RKO (cell line): ENCODE data around the gene CENPO.

Source experiments
- DNase-seq: peaks from one replicate; pipeline ENCODE4 v3.0.0-alpha.2; 2016; ENCODE audit warnings: low spot score

Gene CENPO

DNA sequence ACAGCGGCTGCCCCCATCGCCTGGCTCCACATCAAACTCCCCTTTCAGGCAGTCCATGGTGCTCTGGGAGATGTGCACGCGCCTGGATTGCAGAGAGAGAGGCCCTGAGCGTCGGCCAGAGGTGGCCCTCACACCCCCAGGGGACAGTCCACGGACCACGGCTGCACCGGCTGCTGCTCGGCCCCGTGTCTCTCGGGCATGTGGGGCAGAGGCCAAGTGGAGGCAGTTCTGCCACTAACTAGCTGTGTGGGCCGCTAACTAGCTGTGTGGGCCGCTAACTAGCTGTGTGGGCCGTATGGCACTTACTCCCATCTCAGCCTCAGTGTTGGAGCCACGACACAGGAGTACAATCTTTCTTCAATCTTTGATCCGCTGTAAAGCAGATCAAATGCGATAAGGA, 45.3 kb downstream of the CENPO start:
- DNase-seq, result no peak

DNA sequence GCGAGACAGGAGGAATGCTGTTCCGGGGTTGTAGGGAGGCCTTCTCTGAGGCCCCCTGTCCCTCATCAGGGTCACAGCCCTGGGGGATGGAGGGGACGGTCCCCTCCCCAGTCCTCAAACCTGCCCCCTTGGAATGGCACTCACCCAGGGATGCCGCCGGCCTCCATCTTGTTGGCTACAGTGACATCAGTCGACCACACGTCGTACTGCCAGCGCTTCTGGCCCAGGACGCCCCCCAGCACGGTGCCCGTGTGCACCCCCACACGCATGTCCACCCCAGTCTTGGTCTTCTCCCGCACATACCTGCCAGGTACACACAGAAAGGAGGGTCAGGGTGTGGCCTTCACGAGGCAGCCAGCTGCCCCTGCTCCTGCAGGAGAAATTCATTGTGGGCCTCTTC, 46.5 kb downstream of the CENPO start:
- no peak for DNase-seq

DNA sequence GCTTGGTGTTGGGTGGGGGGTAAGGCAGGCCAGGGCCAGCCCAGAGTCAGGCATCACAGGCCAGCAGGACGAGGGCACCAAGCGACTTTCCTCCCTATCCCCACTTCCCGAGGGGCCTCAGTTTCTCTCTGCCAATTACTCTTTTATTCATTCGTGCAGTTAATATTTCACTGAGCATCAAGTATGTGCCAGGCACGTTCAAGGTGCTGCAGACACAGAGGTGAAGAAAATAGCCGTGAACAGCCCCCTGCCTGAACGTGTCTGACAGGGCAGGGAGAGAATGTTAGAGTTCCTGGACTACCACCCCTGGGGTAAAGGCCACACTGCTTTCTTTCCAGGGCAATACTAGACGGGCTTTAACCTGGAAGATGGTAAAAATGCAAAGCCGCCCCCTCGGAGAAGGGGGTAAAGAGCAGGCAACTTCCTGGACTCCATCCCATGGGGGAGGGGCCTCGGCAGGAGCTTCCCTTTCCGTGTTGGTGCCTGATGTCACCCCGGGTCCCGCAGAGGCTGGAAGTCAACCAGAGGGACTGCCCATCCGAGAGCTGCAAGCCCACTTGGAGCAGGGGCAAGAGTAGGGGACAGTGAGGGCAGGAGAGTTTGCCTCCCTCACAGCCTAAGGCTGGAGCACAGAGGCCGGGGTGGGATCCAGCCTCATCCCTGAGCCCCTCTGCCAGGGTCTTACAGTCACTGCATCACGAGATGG, 47.1 kb downstream of the CENPO start:
- no peak for DNase-seq

DNA sequence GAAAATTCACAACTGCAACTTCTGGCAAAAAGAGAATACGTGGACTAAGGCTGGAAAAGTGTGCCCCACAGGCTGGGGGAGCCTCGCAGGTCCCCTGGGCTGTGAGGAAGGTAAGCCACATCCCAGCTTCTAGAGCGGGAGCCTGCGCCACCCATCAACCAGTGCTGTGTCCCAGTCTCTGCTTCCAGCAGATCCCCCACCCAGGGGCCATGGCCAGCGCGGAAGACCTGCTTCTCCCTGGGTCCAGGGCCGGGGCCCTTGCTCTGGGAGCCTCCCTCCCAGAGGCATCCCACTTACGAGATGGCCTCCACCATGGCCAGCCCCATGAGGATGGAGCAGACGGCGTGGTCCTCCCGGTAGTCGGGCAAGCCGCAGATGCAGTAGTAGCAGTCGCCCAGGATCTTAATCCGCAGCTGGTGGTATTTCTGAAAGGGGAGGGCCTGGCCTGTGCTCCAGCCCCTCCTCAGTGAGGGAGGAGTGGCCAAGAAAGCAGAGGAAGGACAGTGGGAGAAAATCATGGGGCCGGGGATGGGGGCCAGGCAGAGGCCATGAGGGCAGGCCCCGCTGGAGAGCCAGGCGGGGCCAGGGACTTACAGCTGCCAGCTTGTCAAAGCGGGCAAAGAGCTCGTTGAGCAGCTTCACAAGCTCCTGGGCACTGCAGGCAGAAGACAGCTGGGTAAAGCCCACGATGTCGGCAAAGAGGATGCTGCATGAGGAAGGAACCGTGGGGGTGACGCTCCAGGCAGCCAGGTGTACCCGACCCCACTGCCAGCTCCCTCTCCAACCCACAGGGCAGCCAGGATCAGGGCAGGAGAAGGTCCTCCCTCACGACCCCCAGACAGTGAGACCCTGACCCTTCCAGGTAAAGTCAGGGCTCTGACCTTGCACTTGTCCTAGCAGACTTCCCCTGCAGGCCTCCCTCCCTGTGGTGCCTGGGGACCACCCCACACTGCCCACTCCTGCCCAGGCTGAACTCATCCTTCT, 48.0 kb downstream of the CENPO start:
- no peak for DNase-seq

DNA sequence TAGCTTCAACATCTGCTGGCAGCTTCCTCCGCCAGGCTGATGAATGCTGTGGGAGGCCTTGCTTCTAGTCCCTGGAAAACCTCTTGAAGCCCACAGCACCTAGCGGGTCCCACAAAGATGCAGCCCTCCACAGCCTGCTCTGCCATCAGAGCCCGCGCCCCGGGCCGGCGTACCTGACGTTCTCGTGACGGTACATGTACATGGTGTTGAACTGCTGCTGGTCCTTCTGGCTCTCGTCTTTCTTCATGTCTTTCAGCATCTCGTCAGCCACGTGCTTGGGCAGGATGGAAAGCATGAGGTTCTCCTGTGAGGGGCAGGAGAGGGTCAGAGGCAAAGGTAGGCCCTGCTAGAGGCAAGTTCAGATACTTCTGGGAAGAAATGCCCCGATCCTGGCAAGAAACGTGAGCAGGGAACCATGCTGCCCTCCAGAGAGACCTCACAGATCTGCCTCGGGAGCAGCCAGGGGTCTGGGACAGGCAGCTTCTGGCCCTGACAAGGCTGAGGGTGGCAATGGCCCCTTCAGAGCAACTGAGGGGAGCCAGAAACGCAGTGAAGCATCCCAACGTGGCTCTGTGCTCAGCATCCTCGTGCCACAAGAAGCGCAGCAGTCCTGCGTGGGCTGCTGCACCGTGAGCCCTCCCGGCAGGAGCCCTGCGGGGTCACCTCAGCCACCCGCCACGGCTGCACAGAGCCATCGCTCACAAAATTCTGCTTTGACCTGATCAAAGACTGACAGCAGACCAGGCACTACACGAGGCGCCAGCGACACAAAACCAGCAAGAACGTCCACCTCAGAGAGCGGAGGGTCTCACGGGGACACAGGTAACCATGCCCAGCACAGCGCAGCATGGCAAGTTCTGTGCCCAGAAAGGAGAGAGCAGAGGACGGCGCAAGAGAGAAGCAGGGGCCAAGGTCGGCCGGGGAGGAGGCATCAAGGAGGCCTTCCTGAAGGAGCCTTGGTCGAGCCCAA, 49.1 kb downstream of the CENPO start:
- no peak for DNase-seq

DNA sequence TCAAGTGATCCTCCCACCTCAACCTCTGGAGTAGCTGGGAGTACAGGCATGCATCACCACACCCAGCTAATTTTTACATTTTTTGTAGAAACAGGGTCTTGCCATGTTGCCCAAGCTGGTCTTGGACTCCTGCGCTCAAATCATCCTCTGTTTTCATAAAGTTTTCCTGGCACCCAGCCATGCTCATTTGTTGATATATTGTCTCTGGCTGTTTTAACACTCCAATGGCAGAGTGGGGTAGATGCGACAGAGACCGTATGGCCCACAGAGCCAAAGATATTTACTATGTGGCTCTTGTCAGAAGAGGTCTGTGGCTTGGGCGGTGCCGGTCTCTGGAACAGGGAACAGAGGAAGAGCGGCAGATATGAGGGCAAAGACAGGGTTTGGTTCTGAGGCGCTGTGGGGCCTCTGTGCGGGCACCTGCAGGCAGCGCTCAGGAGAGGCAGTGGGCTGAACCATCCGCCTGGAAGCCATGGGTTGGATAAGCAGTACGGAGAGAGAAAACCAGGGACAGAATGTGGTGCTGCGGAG, 50.2 kb downstream of the CENPO start:
- no peak for DNase-seq

DNA sequence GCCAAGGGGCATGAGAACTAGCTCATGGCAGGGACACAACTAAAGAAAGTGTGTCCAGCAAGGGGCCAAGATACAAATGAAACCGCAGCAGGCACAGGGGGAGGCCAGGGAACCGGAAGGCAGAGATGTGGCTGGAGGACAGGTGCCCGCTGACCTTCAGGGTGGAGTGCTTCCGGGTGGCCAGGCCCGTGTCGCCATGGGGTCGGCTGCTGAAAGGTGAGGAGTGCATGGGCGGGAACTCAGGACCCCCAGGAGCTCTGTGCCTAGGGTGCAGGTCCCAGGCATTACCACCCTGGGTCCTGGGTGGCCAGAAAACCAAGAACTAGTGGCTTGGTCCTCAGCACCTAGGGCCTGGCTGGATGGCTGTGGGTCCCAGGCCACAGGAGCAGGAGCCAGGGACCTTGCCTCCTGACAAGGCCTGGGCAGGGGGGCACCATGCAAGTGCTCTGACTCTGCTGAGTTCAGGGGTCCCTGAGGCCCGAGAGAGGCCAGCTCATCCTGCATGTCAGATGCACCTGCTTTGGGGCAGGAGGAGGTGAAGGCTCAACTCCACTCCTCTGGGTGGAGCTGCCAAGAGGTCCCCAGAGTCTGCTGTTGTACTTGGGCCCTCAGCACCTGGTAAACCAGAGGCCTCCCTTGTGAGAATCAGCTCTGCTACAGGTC, 50.9 kb downstream of the CENPO start:
- DNase-seq, result no peak

DNA sequence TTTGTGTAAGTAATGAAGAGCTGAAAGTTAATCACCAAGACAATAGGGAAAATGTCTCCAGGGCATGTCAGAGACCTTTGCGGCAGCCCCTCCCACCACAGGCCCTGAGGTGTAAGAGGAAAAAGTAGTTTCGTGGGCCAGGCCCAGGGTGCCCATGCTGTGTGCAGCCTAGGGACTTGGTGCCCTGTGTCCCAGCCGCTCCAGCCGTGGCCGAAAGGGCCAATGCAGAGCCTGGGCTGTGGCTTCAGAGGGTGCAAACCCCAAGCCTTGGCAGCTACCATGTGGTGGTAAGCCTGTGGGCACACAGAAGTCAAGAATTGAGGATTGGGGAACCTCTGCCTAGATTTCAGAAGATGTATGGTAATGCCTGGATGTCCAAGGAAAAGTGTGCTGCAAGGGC, 52.5 kb downstream of the CENPO start:
- DNase-seq, result no peak

DNA sequence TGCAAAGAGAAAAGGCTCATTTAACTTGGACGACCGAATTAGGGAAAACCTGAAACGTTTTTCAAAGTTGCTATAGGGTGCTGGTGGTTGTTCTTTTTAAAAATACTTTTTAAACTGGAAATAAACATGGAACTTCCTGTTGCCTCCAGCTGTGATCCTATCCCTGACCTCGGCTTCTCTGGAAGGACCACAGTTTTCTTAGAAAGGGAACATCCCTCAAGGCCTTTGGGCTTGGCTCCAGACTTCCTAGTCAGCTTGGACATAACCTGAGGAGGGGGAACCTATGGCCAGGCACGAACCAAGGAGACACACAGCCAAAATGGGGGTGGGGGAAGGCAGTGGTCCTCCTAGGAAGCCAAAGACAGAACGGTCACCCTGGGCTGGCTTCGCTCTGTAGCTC, 57.7 kb downstream of the CENPO start:
- no peak for DNase-seq

DNA sequence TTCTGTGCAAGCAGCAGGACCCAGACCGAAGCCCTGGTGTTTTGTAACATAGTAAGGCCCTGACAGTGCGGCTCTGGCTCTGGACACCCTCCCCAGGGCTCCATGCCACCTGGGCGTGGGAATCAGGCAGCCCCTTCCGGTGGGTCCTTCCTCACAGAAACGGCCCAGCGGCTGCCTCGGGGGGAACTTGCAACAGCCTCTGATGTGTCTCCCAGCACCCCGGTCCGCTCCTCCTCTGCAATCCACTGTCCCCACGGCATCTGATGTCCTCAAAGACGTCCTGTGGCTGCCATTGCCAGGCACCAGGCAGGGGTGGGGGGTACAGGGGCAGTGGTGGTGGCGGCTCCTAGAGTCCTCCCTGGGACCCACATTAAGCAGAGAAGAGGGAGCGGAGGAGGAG, 58.8 kb downstream of the CENPO start:
- no peak for DNase-seq

DNA sequence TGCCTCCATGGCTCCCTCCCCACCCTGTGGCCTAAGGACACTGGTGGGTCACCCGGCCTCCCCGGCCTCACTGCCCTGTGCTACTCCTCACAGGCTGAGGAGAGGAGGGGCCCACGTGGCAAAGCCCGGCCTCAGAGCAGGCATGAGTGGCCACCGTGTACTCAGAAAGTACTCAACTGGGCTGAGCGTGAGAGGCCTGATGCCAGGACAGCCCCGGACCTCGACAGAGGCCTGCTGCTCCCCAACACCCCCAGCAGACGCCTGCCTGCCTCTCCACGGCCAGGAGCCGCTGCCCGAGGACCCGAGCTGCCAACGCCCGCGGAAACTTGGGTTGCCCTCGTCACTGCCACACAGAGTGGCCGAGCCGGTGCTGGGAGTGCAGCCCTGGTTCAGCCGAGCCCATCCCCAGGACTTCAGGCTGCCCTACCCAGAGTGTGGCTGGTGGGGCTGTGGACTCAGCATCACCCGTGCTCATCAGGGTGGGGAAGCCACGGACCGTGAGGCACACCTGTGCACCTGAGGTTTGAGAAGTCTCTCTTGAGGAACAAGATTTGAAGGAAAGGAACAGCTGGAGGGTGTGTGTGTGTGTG, 59.3 kb downstream of the CENPO start:
- no peak for DNase-seq

DNA sequence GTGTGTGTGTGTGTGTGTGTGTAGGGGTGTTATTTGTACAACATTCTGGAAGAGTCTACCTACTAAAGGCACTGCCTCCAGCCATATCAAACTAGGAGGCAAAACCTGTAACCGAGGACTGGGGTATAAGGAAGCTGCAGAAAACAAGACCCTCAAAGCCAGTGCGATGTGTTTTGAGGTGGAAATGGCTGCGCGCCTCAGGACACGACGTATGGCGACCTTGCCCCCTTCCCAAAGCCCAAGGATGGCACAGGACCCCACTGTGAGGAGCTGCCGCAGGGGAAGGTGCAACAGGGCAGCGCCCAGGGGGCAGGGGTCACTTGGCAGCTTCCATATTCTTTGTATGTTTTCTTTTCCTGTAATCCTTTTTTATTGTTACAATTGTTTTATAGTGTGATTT, 59.8 kb downstream of the CENPO start:
- DNase-seq, result no peak

DNA sequence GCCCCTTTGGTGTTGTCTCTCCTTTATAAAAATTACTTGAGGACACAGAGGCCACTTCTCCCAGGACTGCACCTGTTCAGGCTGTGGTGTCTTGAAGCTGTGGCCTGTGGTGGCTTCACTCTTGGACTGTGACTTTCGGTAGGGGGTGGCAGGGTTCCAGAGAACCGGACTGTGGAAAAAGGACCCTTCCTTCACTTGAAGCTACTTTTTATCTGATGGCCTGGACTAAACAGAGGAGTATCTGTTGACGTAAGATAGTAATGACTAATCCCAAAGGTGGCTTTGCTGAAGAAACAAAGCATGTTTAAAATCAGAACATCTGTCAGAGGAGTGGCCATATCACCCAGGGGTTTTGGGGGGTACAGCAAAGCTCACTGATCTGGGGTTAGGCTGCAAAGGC, 60.8 kb downstream of the CENPO start:
- no peak for DNase-seq

DNA sequence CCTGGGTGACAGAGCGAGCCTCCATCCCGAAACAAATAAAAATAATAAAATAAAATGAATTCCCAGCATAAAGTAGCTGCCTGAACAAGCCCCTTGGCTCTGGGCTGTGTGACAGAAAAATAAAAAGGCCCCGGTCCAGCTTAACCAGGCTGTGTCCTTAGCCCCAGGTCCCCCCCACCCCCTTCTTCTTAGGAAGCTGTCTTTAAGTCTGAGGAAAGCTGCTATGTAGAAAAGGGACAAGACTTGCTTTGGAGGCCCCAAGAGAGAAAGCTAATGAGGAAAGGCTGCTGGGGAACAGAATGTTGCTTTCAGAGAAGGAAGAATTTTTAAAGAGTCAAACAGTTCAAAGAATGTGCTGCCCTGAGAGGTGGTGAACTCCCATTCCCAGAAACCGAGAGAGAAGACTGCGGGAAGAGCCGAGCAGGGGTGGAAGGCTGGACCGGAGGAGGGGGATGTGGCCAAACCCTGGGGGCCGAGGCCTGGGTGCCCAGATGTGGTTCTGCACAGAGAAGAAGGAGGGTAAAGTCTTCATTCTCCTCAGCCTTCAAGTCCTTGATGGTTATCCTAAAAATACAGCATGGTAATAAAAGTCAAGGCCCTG, 61.9 kb downstream of the CENPO start:
- DNase-seq, result no peak

DNA sequence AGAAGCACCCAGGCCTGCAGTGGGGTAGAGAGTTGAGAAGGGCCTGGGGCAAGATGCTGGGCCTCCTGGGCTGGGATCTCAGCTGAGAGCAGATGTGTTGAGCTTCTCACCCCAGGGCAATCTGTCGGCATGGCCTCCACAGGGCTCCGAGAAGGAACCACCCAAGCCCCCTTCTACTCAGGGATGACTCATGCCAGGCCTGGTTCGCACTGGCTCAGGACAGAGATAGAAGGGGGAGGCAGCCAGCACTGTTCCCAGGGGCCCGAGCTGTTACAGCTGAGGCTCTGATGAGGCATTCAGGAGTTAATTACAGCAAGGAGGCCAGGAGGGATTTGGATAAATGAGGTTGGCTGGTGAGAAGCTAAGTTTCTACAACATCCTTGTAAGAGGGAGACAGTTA, 62.5 kb downstream of the CENPO start:
- no peak for DNase-seq

DNA sequence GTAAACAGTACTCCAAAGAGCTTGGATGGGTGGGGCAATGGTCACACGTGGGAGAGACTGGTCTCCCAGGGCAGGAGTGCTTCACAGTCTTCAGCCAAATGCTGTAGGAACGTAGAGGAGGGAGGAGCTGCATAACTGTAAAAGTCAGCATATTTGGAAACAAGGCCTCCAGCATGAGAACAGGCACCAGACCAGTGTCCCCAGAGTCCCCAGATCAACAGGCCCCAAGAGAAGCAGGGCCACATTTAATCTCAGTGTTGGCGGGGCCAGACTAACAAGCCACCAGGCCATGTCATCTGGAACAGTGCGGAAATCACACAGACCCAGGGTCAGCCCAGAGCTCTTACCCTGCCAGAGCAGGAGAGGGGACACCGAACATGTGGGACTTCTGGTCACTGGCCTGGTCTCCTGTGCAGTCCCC, 63.6 kb downstream of the CENPO start:
- DNase-seq, result no peak

DNA sequence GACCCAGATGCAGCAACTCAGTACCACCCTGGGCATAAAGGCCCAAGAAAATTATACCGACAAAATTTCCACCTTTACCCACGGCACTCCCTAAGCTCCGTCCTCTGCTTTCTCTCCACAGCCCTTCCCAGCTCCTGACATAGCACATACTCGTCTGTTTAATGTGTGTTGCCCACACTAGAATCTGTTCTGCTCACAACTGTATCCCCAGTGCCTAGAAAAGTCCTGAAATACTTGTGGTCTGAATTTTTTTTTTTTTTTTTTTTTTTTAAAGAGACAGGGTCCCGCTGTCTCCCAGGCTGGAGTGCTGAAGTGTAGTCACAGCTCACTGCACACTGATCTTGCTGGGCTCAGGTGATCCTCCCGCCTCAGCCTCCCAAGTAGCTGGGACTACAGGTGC, 64.5 kb downstream of the CENPO start:
- DNase-seq, result no peak

DNA sequence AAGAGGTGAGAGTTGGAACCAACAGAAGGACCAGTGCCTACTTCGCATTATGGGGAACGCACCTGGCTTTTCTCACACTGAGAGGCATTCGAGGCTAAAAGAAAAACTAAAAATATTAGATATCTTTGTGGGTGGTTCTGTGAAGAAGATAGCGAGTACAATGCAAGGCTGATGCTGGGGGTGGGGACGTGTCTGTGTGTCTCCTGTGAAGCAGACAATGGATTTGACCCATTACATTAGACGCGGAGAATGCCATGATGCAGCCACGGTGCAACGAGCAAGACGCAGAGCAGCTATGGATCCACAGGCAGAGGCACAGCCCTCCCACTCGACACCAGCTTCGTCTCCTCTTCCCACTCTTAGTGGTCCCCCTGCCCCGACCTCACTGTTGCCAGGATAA, 65.8 kb downstream of the CENPO start:
- no peak for DNase-seq

DNA sequence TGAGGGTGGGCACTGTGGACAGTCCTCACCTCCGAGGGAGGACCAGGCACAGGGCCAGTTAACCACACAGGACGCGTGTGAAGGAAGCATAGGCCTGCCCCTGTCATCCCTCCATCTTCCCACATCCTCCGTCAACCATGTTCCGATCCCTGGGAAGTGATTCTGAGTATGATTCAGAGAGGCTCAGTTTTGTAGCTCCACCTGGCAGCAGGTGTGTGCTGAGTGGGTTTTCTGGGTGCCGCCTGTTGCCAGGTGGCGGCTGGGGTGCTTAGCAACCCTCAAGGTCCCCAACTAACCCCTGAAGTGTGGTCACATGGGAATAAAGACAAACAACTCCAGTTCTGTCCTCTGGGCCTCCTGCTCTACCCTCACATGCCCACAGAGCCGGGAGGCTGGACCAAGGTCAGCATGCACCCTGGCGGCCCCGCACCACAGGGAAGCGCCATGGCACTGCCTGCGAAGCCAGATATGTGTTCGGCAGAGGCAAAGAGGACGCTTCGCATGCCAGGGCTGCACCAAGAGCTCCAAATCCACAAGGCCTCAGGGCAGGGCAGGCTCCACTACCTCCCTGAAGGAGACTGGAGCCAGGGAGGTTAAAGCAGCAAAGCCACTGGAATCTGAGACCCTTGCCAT, 66.9 kb downstream of the CENPO start:
- DNase-seq, result no peak

DNA sequence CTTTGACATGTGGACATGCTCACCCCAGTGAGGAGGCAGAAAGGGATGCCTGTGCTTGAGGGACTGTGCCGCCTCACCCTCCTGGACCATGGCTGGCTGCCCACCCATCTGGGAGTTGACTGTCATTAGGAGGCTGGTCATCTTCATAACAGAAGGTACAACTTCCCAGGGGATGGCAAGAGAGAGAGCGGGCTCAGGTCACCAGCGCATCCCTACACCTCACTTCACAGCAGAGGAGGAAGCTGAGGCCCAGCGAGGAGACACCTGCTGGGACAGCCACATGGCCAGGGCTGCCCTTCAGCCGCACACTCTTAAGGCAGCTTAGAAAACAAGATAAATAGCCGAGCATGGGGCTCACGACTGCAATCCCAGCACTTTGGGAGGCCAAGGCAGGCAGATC, 67.4 kb downstream of the CENPO start:
- DNase-seq, result no peak
